OCI-LY1 (cell line): ENCODE measurements around the gene AK4.

Experiments
- CTCF ChIP-seq: fragments of 200-600 bp; sonication (generic), shearing (Covaris generic); IDR thresholded peaks from 2 replicates; pipeline ENCODE4 v1.5.1; 2017; ENCODE audit warnings: mild to moderate bottlenecking, antibody characterized with exemption, low read length, moderate library complexity, mixed read lengths
- EZH2 ChIP-seq: fragments of 200-600 bp; sonication (generic), shearing (Covaris generic); IDR thresholded peaks from 2 replicates; pipeline ENCODE4 v1.8.0; 2017; ENCODE audit warnings: borderline replicate concordance, mixed run types, mild to moderate bottlenecking, antibody characterized with exemption, low read length, moderate library complexity, mixed read lengths

DNA sequence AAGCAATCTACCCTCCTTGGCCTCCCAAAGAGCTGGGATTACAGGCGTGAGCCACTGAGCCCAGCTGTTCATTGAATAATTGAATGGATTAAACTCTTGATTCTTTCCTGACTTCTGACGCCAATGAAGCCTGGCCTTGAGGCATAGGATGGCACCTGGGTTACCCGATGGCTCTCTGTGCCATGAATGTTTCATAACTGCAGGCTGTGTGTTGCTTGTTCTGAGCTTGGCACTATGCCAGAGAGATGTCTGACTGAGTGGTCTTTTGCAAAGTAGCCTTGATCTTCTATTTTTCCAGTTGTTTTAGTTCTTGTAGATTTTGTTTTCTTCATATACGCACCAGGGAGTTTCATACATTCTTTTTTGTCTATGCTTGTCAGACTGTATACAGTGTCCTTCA, 38.5 kb upstream of the AK4 start:
- TF ChIP-seq CTCF (no peak), EZH2 (no peak)
